ENCODE results near the gene ZNF438. TPM values are rescaled to one million over a fixed set of nuclear protein-coding genes. Genes with fewer than 3 reads are reported as not detected.

ZNF438 gene
- total and polyA plus RNA-seq, 4 experiments from 2014 or later = 2.0 to 4.5 (median 3.9) TPM

- Histone ChIP-seq H3K4me1 (ENCODE audit: insufficient read depth, low read length) (no peaks in the 10 kb centered on the region), H3K27me3 (ENCODE audit: insufficient read depth, low read length) (no peaks in the 10 kb centered on the region), H3K36me3 (ENCODE audit: insufficient read depth, low read length) (no peaks in the 10 kb centered on the region), H3K4me3 (ENCODE audit: low read length in 2 of 2) (no peak overlapping the region), H3K9me3 (ENCODE audit: control insufficient read depth in 1 of 2, low read length in 2 of 2) (no peaks in the 10 kb centered on the region), H3K27ac (ENCODE audit: low read depth, low read length) (no peak overlapping the region)
- POLR2A ChIA-PET (ENCODE audit: partially characterized antibody) = no interaction called here
- no peak for DNase-seq
- H3K4me1 Mint-ChIP-seq = no peaks in the 10 kb centered on the region
- CTCF ChIA-PET (ENCODE audit: partially characterized antibody) = no interaction called here
- no peak overlapping the region for H3K27ac Mint-ChIP-seq
- intact Hi-C loops (cut with micrococcal nuclease) = no loop called here
- no peaks in the 10 kb centered on the region for H3K27me3 Mint-ChIP-seq
- peaks cover 0 to 2% (median 0%) of the 10 kb centered on the region in 8 donors for H3K9me3 Mint-ChIP-seq
- peaks cover 11 to 27% of the 10 kb centered on the region in 2 donors for H3K36me3 Mint-ChIP-seq
- no peak overlapping the region for H3K4me3 Mint-ChIP-seq
These were observed 132.7 kb downstream of the ZNF438 start for GRCh38 chr10:30898964-30899363.

- H3K9me3 ChIP-seq (ENCODE audit: control insufficient read depth in 1 of 2, low read length in 2 of 2) = no peaks in the 10 kb centered on the region
- CTCF ChIA-PET (ENCODE audit: partially characterized antibody) = no interaction called here
- no peaks in the 10 kb centered on the region for H3K36me3 ChIP-seq (ENCODE audit: insufficient read depth, low read length)
- Mint-ChIP-seq H3K9me3 (peaks cover 0 to 2% (median 0%) of the 10 kb centered on the region in 8 donors), H3K4me3 (no peak overlapping the region), H3K27me3 (no peaks in the 10 kb centered on the region), H3K36me3 (peaks cover 11 to 20% of the 10 kb centered on the region in 2 donors), H3K4me1 (no peaks in the 10 kb centered on the region), H3K27ac (peak overlapping the region in 2 of 7 donors; percentile 10 to 46)
- DNase-seq = no peak
- no peaks in the 10 kb centered on the region for H3K27me3 ChIP-seq (ENCODE audit: insufficient read depth, low read length)
- no peaks in the 10 kb centered on the region for H3K4me1 ChIP-seq (ENCODE audit: insufficient read depth, low read length)
- POLR2A ChIA-PET (ENCODE audit: partially characterized antibody) = no interaction called here
- intact Hi-C loops (cut with micrococcal nuclease) = no loop called here
- H3K4me3 ChIP-seq (ENCODE audit: low read length in 2 of 2) = no peak overlapping the region
- no peak overlapping the region for H3K27ac ChIP-seq (ENCODE audit: low read depth, low read length)
These were observed 134.1 kb downstream of the ZNF438 start for GRCh38 chr10:30897547-30897946.

GRCh38 chr10:30897048-30897447 is 134.6 kb downstream of the ZNF438 start:
- no peaks in the 10 kb centered on the region for H3K36me3 ChIP-seq (ENCODE audit: insufficient read depth, low read length)
- Mint-ChIP-seq H3K36me3 (peaks cover 7 to 15% of the 10 kb centered on the region in 2 donors), H3K4me1 (no peaks in the 10 kb centered on the region), H3K9me3 (peaks cover 0 to 2% (median 0%) of the 10 kb centered on the region in 8 donors), H3K27ac (peak overlapping the region in 1 of 7 donors; percentile 10), H3K4me3 (no peak overlapping the region), H3K27me3 (no peaks in the 10 kb centered on the region)
- POLR2A ChIA-PET (ENCODE audit: partially characterized antibody) = no interaction called here
- H3K27me3 ChIP-seq (ENCODE audit: insufficient read depth, low read length) = no peaks in the 10 kb centered on the region
- no peak overlapping the region for H3K4me3 ChIP-seq (ENCODE audit: low read length in 2 of 2)
- H3K27ac ChIP-seq (ENCODE audit: low read depth, low read length) = no peak overlapping the region
- no peaks in the 10 kb centered on the region for H3K4me1 ChIP-seq (ENCODE audit: insufficient read depth, low read length)
- CTCF ChIA-PET (ENCODE audit: partially characterized antibody) = no interaction called here
- intact Hi-C loops (cut with micrococcal nuclease) = no loop called here
- no peaks in the 10 kb centered on the region for H3K9me3 ChIP-seq (ENCODE audit: control insufficient read depth in 1 of 2, low read length in 2 of 2)
- no peak for DNase-seq

GRCh38 chr10:30894221-30894620 is 137.4 kb downstream of the ZNF438 start:
- H3K4me3 ChIP-seq (ENCODE audit: low read length in 2 of 2) = no peak overlapping the region

GRCh38 chr10:30893208-30893607 is 138.5 kb downstream of the ZNF438 start:
- DNase-seq = no peak
- Mint-ChIP-seq H3K9me3 (peaks cover 0 to 2% (median 0%) of the 10 kb centered on the region in 8 donors), H3K36me3 (peaks cover 0 to 5% of the 10 kb centered on the region in 2 donors), H3K4me1 (no peaks in the 10 kb centered on the region), H3K4me3 (no peak overlapping the region), H3K27ac (no peak overlapping the region), H3K27me3 (no peaks in the 10 kb centered on the region)
- no peak overlapping the region for H3K27ac ChIP-seq (ENCODE audit: low read depth, low read length)
- no peak overlapping the region for H3K4me3 ChIP-seq (ENCODE audit: low read length in 2 of 2)
- no peaks in the 10 kb centered on the region for H3K27me3 ChIP-seq (ENCODE audit: insufficient read depth, low read length)
- intact Hi-C loops (cut with micrococcal nuclease) = no loop called here
- POLR2A ChIA-PET (ENCODE audit: partially characterized antibody) = no interaction called here
- CTCF ChIA-PET (ENCODE audit: partially characterized antibody) = no interaction called here
- no peaks in the 10 kb centered on the region for H3K4me1 ChIP-seq (ENCODE audit: insufficient read depth, low read length)
- H3K9me3 ChIP-seq (ENCODE audit: control insufficient read depth in 1 of 2, low read length in 2 of 2) = no peaks in the 10 kb centered on the region
- H3K36me3 ChIP-seq (ENCODE audit: insufficient read depth, low read length) = no peaks in the 10 kb centered on the region

More at GRCh38 chr10:30894221-30894620, 137.4 kb downstream of the ZNF438 start:
- Histone ChIP-seq H3K27ac (ENCODE audit: low read depth, low read length) (no peak overlapping the region), H3K4me1 (ENCODE audit: insufficient read depth, low read length) (no peaks in the 10 kb centered on the region), H3K9me3 (ENCODE audit: control insufficient read depth in 1 of 2, low read length in 2 of 2) (no peaks in the 10 kb centered on the region), H3K36me3 (ENCODE audit: insufficient read depth, low read length) (no peaks in the 10 kb centered on the region), H3K27me3 (ENCODE audit: insufficient read depth, low read length) (no peaks in the 10 kb centered on the region)
- no peak overlapping the region for H3K27ac Mint-ChIP-seq
- ChIA-PET POLR2A (ENCODE audit: partially characterized antibody) (no interaction called here), CTCF (ENCODE audit: partially characterized antibody) (no interaction called here)
- peaks cover 0 to 5% of the 10 kb centered on the region in 2 donors for H3K36me3 Mint-ChIP-seq
- intact Hi-C loops (cut with micrococcal nuclease) = no loop called here
- no peaks in the 10 kb centered on the region for H3K27me3 Mint-ChIP-seq
- no peak overlapping the region for H3K4me3 Mint-ChIP-seq
- H3K9me3 Mint-ChIP-seq = peaks cover 0 to 2% (median 0%) of the 10 kb centered on the region in 8 donors
- H3K4me1 Mint-ChIP-seq = no peaks in the 10 kb centered on the region
- DNase-seq = no peak

- Histone ChIP-seq H3K27ac (ENCODE audit: low read depth, low read length) (no peak overlapping the region), H3K27me3 (ENCODE audit: insufficient read depth, low read length) (no peaks in the 10 kb centered on the region), H3K4me3 (ENCODE audit: low read length in 2 of 2) (no peak overlapping the region), H3K4me1 (ENCODE audit: insufficient read depth, low read length) (no peaks in the 10 kb centered on the region), H3K9me3 (ENCODE audit: control insufficient read depth in 1 of 2, low read length in 2 of 2) (no peaks in the 10 kb centered on the region), H3K36me3 (ENCODE audit: insufficient read depth, low read length) (no peaks in the 10 kb centered on the region)
- DNase-seq = no peak
- intact Hi-C loops (cut with micrococcal nuclease) = no loop called here
- CTCF ChIA-PET (ENCODE audit: partially characterized antibody) = no interaction called here
- Mint-ChIP-seq H3K9me3 (no peaks in the 10 kb centered on the region), H3K27ac (no peak overlapping the region), H3K27me3 (no peaks in the 10 kb centered on the region), H3K4me1 (no peaks in the 10 kb centered on the region), H3K36me3 (peaks cover 0 to 5% of the 10 kb centered on the region in 2 donors), H3K4me3 (no peak overlapping the region)
- POLR2A ChIA-PET (ENCODE audit: partially characterized antibody) = no interaction called here
These were observed 143.8 kb downstream of the ZNF438 start for GRCh38 chr10:30887839-30888238.

GRCh38 chr10:30885423-30885822 is 146.2 kb downstream of the ZNF438 start:
- no peak for DNase-seq
- Histone ChIP-seq H3K4me1 (ENCODE audit: insufficient read depth, low read length) (no peaks in the 10 kb centered on the region), H3K9me3 (ENCODE audit: control insufficient read depth in 1 of 2, low read length in 2 of 2) (no peaks in the 10 kb centered on the region), H3K27ac (ENCODE audit: low read depth, low read length) (no peak overlapping the region), H3K4me3 (ENCODE audit: low read length in 2 of 2) (no peak overlapping the region), H3K36me3 (ENCODE audit: insufficient read depth, low read length) (no peaks in the 10 kb centered on the region), H3K27me3 (ENCODE audit: insufficient read depth, low read length) (no peaks in the 10 kb centered on the region)
- intact Hi-C loops (cut with micrococcal nuclease) = no loop called here
- Mint-ChIP-seq H3K36me3 (peaks cover 0 to 5% of the 10 kb centered on the region in 2 donors), H3K27me3 (no peaks in the 10 kb centered on the region), H3K9me3 (no peaks in the 10 kb centered on the region), H3K4me1 (no peaks in the 10 kb centered on the region), H3K27ac (no peak overlapping the region), H3K4me3 (no peak overlapping the region)
- CTCF ChIA-PET (ENCODE audit: partially characterized antibody) = no interaction called here
- POLR2A ChIA-PET (ENCODE audit: partially characterized antibody) = no interaction called here

GRCh38 chr10:30883751-30884150 is 147.9 kb downstream of the ZNF438 start:
- H3K4me1 Mint-ChIP-seq = no peaks in the 10 kb centered on the region
- ChIA-PET POLR2A (ENCODE audit: partially characterized antibody) (no interaction called here), CTCF (ENCODE audit: partially characterized antibody) (no interaction called here)
- Histone ChIP-seq H3K4me3 (ENCODE audit: low read length in 2 of 2) (no peak overlapping the region), H3K36me3 (ENCODE audit: insufficient read depth, low read length) (no peaks in the 10 kb centered on the region), H3K4me1 (ENCODE audit: insufficient read depth, low read length) (no peaks in the 10 kb centered on the region), H3K9me3 (ENCODE audit: control insufficient read depth in 1 of 2, low read length in 2 of 2) (no peaks in the 10 kb centered on the region), H3K27me3 (ENCODE audit: insufficient read depth, low read length) (no peaks in the 10 kb centered on the region), H3K27ac (ENCODE audit: low read depth, low read length) (no peak overlapping the region)
- H3K36me3 Mint-ChIP-seq = peaks cover 0 to 10% of the 10 kb centered on the region in 2 donors
- no peak for DNase-seq
- H3K27me3 Mint-ChIP-seq = no peaks in the 10 kb centered on the region
- no peak overlapping the region for H3K4me3 Mint-ChIP-seq
- intact Hi-C loops (cut with micrococcal nuclease) = no loop called here
- no peak overlapping the region for H3K27ac Mint-ChIP-seq
- no peaks in the 10 kb centered on the region for H3K9me3 Mint-ChIP-seq
